ENCODE results near the gene ANKRD24. TPM values are rescaled to one million over a fixed set of nuclear protein-coding genes. Genes with fewer than 3 reads are reported as not detected.

ANKRD24 gene
- total RNA-seq, 3 donors from 2014 or later (not counting 1 experiment from before 2014, with no cell fraction given), result 0.65 to 2.2 (median 0.71) TPM

GRCh38 chr19:4161415-4162077, 20.9 kb upstream of the ANKRD24 start:
- ATAC-seq, result no peak
- Histone ChIP-seq H3K4me3 (ENCODE audit: low read length) (no peak overlapping the region), H3K36me3 (ENCODE audit: control insufficient read depth, insufficient read depth, low read length) (no peaks in the 10 kb centered on the region), H3K27ac (ENCODE audit: low read length) (no peak overlapping the region), H3K9me3 (ENCODE audit: control insufficient read depth, insufficient read depth, low read length) (no peaks in the 10 kb centered on the region), H3K4me1 (ENCODE audit: control insufficient read depth, insufficient read depth, low read length) (no peaks in the 10 kb centered on the region), H3K27me3 (ENCODE audit: control insufficient read depth, insufficient read depth, low read length) (no peaks in the 10 kb centered on the region)
- Mint-ChIP-seq H3K4me1 (no peaks in the 10 kb centered on the region), H3K36me3 (no peaks in the 10 kb centered on the region), H3K27me3 (ENCODE audit: low read depth in 2 of 2) (no peaks in the 10 kb centered on the region), H3K4me3 (no peak overlapping the region), H3K9me3 (no peaks in the 10 kb centered on the region), H3K27ac (no peak overlapping the region)
- intact Hi-C loops (cut with micrococcal nuclease), result no loop called here
- no peak for DNase-seq
- TF ChIP-seq CTCF (IDR thresholded peaks at IDR 0.05), result no peak
- 88% methylated on average over 7 of the region's 7 CpGs for WGBS (ENCODE audit: insufficient coverage)

GRCh38 chr19:4164262-4164661, 18.2 kb upstream of the ANKRD24 start:
- H3K4me3 Mint-ChIP-seq, result no peak overlapping the region
- WGBS (ENCODE audit: insufficient coverage), result 74% methylated on average over 11 of the region's 11 CpGs
- Histone ChIP-seq H3K27ac (ENCODE audit: low read length) (no peak overlapping the region), H3K4me3 (ENCODE audit: low read length) (no peak overlapping the region), H3K9me3 (ENCODE audit: control insufficient read depth, insufficient read depth, low read length) (no peaks in the 10 kb centered on the region), H3K36me3 (ENCODE audit: control insufficient read depth, insufficient read depth, low read length) (no peaks in the 10 kb centered on the region), H3K27me3 (ENCODE audit: control insufficient read depth, insufficient read depth, low read length) (no peaks in the 10 kb centered on the region), H3K4me1 (ENCODE audit: control insufficient read depth, insufficient read depth, low read length) (no peaks in the 10 kb centered on the region)
- no peak overlapping the region for H3K27ac Mint-ChIP-seq
- H3K27me3 Mint-ChIP-seq (ENCODE audit: low read depth in 2 of 2), result peaks cover 0 to 7% of the 10 kb centered on the region in 2 donors
- H3K36me3 Mint-ChIP-seq, result no peaks in the 10 kb centered on the region
- H3K9me3 Mint-ChIP-seq, result no peaks in the 10 kb centered on the region
- no peaks in the 10 kb centered on the region for H3K4me1 Mint-ChIP-seq
- no peak for TF ChIP-seq CTCF (IDR thresholded peaks at IDR 0.05)
- intact Hi-C loops (cut with micrococcal nuclease), result no loop called here
- DNase-seq (no peak), ATAC-seq (no peak)

GRCh38 chr19:4171676-4172075, 10.8 kb upstream of the ANKRD24 start:
- Mint-ChIP-seq H3K27ac (no peak overlapping the region), H3K27me3 (ENCODE audit: low read depth in 2 of 2) (peaks cover 0 to 14% of the 10 kb centered on the region in 2 donors), H3K4me1 (peaks cover 0 to 17% of the 10 kb centered on the region in 2 donors), H3K4me3 (no peak overlapping the region), H3K9me3 (no peaks in the 10 kb centered on the region), H3K36me3 (no peaks in the 10 kb centered on the region)
- 72% methylated on average over 22 of the region's 22 CpGs for WGBS (ENCODE audit: insufficient coverage)
- Histone ChIP-seq H3K4me3 (ENCODE audit: low read length) (no peak overlapping the region), H3K9me3 (ENCODE audit: control insufficient read depth, insufficient read depth, low read length) (no peaks in the 10 kb centered on the region), H3K36me3 (ENCODE audit: control insufficient read depth, insufficient read depth, low read length) (peaks cover 4% of the 10 kb centered on the region), H3K27me3 (ENCODE audit: control insufficient read depth, insufficient read depth, low read length) (peaks cover 3% of the 10 kb centered on the region), H3K4me1 (ENCODE audit: control insufficient read depth, insufficient read depth, low read length) (no peaks in the 10 kb centered on the region), H3K27ac (ENCODE audit: low read length) (no peak overlapping the region)
- DNase-seq (no peak), ATAC-seq (no peak)
- TF ChIP-seq CTCF (IDR thresholded peaks at IDR 0.05), result no peak
- intact Hi-C loops (cut with micrococcal nuclease), result no loop called here
